ENCODE results near the gene MED29.

DNA sequence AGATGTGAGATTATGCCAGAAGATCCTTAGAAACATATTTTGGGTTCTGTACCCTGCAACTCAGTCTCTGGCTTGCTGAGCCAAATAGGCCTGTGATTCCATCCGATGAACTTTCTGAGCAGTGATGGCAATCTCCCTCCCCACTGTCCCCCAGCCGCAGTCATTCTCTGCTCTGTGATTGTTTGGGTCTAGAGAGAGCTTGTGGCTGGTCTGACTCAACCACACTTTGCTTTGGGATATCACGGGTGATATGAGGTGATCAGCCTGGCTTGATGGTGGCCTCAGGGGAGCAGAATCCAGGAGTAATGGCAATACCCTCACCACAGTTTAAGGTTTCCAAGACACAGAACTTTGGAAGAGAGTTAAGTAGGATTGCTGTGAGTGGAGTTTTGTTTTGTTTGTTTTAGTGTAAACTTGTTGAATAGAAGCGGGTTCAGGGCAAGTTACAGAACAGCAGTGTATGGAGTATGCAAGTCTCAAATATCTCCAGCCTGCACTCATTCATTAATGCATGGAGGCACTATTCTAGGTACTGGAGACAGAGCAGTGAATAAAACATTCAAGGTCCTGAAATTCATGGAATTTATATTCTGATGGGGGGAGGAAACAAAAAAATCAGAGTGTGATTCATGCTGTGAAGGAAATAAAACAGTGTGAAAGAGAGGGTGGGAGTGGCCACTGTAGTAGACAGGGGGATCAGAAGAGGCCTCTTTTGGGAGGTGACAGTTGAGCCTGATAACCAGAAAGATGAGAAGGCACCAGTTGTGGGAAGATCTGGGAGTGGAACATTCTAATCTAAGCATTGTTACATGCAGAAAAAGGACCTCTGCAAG is 43.6 kb upstream of the MED29 start:
- TF ChIP-seq ZBTB7A (IDR thresholded peaks at IDR 0.05; ENCODE audit: low read depth) (no peak), CEBPB (IDR thresholded peaks at IDR 0.05) (no peak), TAF1 (IDR thresholded peaks at IDR 0.05; ENCODE audit: low read depth) (no peak), REST (IDR thresholded peaks at IDR 0.05; ENCODE audit: low read depth) (no peak), TEAD4 (IDR thresholded peaks at IDR 0.05) (no peak), NFIC (IDR thresholded peaks at IDR 0.05) (no peak), EGR1 (IDR thresholded peaks at IDR 0.05) (no peak), TCF12 (IDR thresholded peaks at IDR 0.05; ENCODE audit: low read depth) (no peak), RAD21 (IDR thresholded peaks at IDR 0.05; ENCODE audit: low read depth) (no peak), EP300 (IDR thresholded peaks at IDR 0.05; ENCODE audit: borderline replicate concordance) (no peak), YY1 (IDR thresholded peaks at IDR 0.05; ENCODE audit: low read depth) (no peak), FOXM1 (IDR thresholded peaks at IDR 0.05; ENCODE audit: borderline replicate concordance, low read depth) (no peak)
- TF ChIP-seq, protein P1, sequence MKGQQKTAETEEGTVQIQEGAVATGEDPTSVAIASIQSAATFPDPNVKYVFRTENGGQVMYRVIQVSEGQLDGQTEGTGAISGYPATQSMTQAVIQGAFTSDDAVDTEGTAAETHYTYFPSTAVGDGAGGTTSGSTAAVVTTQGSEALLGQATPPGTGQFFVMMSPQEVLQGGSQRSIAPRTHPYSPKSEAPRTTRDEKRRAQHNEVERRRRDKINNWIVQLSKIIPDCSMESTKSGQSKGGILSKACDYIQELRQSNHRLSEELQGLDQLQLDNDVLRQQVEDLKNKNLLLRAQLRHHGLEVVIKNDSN (IDR thresholded peaks at IDR 0.05): no peak
- TF ChIP-seq, protein P2, sequence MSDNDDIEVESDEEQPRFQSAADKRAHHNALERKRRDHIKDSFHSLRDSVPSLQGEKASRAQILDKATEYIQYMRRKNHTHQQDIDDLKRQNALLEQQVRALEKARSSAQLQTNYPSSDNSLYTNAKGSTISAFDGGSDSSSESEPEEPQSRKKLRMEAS (IDR thresholded peaks at IDR 0.05): no peak

All from Ishikawa (cell line).